Stomach (tissue), 9 donors: Measurements from ENCODE around the gene HECW1. TPM values are rescaled to one million over a fixed set of nuclear protein-coding genes. Genes with fewer than 3 reads are reported as not detected.

Experiments
- DNase-seq, 2 donors: peaks; one replicate each; pipeline versions ENCODE4 v3.0.0 to v3.0.0-alpha.2; 2013 to 2019
- H3K27ac ChIP-seq, 5 donors: fragments of 200-600 bp in 4 of 5; sonication (generic) in 4 of 5; one replicate each; pipeline ENCODE4 v1.5.1; 2013 to 2019; ENCODE audit warnings: mild to moderate bottlenecking in 1 of 5, moderate library complexity in 1 of 5
- H3K27me3 ChIP-seq, 3 donors: fragments of 200-600 bp; sonication (generic); one replicate each; pipeline ENCODE4 v1.5.1; 2017 to 2019; ENCODE audit warnings: mixed run types in 1 of 3
- H3K36me3 ChIP-seq, 4 donors: fragments of 200-600 bp; sonication (generic); 1 replicate in 3 of 4; 2 replicates in 1 of 4; pipeline ENCODE4 v1.5.1; 2016 to 2019
- H3K4me1 ChIP-seq, 4 donors: fragments of 200-600 bp; sonication (generic); one replicate each; pipeline ENCODE4 v1.5.1; 2016 to 2019
- H3K4me3 ChIP-seq, 4 donors: fragments of 200-600 bp; sonication (generic) in 3 of 4; one replicate each; pipeline ENCODE4 v1.5.1; 2016 to 2019; ENCODE audit warnings: mild to moderate bottlenecking in 1 of 4
- H3K9me3 ChIP-seq, 4 donors: fragments of 200-600 bp; sonication (generic); one replicate each; pipeline ENCODE4 v1.5.1; 2016 to 2019
- EP300 ChIP-seq: sonication (generic); formaldehyde crosslinking; IDR thresholded peaks from one replicate; pipeline ENCODE4 v1.6.1; 2017; ENCODE audit warnings: antibody characterized with exemption
- POLR2A ChIP-seq, 4 donors: fragments of 450-650 bp; IDR thresholded peaks; one replicate each; pipeline ENCODE4 v1.6.1; 2016; ENCODE audit warnings: antibody characterized with exemption in 4 of 4, control low read depth in 2 of 4, mild to moderate bottlenecking in 1 of 4, moderate library complexity in 1 of 4
- POLR2AphosphoS5 ChIP-seq, 3 donors: sonication (generic); formaldehyde crosslinking; IDR thresholded peaks; one replicate each; pipeline ENCODE4 v1.6.1; 2016; ENCODE audit warnings: antibody characterized with exemption in 3 of 3
- WGBS, 5 donors: extraction: QIAGEN DNeasy Blood & Tissue Kit in 3 of 5; methylation state at CpG; one replicate each; pipeline versions ENCODE4 v1.1.5 to v1.1.7; 2013 to 2018; 5-methylcytosine and 5-hydroxymethylcytosine counted together
- intact Hi-C: fragments of 100-400 bp; cut with DNase I; formaldehyde crosslinking; loops from one replicate; pipeline ENCODE4 v1.15.1; 2023; ENCODE audit warnings: low total_unique reads
- polyA plus RNA-seq, 3 donors: library from polyadenylated mRNA; stranded (reverse); fragments of 200-250 nt; gene quantifications; one replicate each; pipeline ENCODE4 v1.2.3, GENCODE V29; 2013
- total RNA-seq, 5 donors: library from RNA; depleted of rRNA; stranded (reverse); fragments of >200 nt; gene quantifications; one replicate each; pipeline versions ENCODE4 v1.1.0 to v1.2.3, GENCODE V29; 2014 to 2016
- TF ChIP-seq, protein P1 (sequence below), 7 experiments: fragments of 450-650 bp in 4 of 7; fragments of 200-600 bp in 3 of 7; sonication (generic) in 3 of 7; IDR thresholded peaks; one replicate each; pipeline ENCODE4 v1.5.1; 2016 to 2019; ENCODE audit warnings: antibody characterized with exemption in 7 of 7, control low read depth in 2 of 7, mild to moderate bottlenecking in 1 of 7
- donor health status: healthy with polysubstance abuse.
- donor health status: Bipolar disorder and iron deficiency.
- donor health status: healthy.

Gene HECW1
- total and polyA plus RNA-seq, 8 donors, result 0.29 to 11.1 (median 1.4) TPM; not detected in 1

DNA sequence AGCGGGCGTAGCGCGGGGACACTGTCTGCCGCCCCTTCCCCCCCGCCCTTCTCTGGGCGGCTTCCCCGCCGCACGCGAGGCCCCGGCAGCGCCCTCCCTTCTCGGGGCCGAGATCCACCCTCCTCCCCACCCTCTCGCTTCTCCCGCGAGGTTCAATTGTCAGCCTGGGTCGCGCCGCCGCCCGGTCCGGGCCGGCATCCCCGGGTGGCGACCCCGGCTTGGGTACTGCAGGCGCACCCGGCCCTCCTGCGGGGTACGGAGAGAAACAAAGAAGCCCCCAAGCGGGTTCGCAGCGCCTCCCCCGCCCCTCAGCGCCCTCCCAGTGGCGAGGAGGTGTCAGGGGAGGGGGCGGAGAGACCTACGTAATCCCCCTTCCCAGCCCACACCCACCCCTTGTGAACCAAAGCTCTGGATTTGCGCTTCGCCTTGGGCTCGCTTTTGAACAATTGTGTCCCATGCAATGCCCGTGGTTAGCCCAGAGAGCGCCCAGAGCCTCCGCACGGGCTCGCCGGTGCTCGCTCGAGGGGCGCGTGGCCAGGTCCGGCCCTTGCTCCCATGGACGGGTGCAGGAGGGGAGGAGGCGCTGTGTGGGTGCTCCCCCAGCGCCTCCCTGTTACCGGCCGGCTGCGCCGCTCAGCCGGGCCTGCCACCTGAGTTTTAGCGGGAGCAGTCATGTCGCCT, 634 bp downstream of the HECW1 start:
- no peaks in the 10 kb centered on the region for H3K36me3 ChIP-seq
- H3K9me3 ChIP-seq, result no peaks in the 10 kb centered on the region
- no peak overlapping the region for H3K27ac ChIP-seq
- no peak for TF ChIP-seq EP300
- no peak for TF ChIP-seq POLR2AphosphoS5 (IDR thresholded peaks at IDR 0.05)
- TF ChIP-seq, protein P1, sequence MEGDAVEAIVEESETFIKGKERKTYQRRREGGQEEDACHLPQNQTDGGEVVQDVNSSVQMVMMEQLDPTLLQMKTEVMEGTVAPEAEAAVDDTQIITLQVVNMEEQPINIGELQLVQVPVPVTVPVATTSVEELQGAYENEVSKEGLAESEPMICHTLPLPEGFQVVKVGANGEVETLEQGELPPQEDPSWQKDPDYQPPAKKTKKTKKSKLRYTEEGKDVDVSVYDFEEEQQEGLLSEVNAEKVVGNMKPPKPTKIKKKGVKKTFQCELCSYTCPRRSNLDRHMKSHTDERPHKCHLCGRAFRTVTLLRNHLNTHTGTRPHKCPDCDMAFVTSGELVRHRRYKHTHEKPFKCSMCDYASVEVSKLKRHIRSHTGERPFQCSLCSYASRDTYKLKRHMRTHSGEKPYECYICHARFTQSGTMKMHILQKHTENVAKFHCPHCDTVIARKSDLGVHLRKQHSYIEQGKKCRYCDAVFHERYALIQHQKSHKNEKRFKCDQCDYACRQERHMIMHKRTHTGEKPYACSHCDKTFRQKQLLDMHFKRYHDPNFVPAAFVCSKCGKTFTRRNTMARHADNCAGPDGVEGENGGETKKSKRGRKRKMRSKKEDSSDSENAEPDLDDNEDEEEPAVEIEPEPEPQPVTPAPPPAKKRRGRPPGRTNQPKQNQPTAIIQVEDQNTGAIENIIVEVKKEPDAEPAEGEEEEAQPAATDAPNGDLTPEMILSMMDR (IDR thresholded peaks at IDR 0.05), result no peak
- no peak for TF ChIP-seq POLR2A (IDR thresholded peaks at IDR 0.05)
- WGBS, 5 donors, result 0 to 2% (median 1%) methylated on average over 13 to 64 of the region's 64 CpGs
- peak overlapping the region; percentile 33 to 53 (median 36) for H3K4me3 ChIP-seq
- H3K27me3 ChIP-seq, result peaks cover 15 to 83% (median 47%) of the 10 kb centered on the region in 3 donors
- intact Hi-C loops, result loop anchor here (10.0 kb wide), 1 partner anchor 168 kb away; no protein-coding TSS in a partner anchor
- DNase-seq, result peak in 1 of 2 donors; percentile 86
- H3K4me1 ChIP-seq, result peaks cover 13 to 29% (median 25%) of the 10 kb centered on the region in 4 donors

DNA sequence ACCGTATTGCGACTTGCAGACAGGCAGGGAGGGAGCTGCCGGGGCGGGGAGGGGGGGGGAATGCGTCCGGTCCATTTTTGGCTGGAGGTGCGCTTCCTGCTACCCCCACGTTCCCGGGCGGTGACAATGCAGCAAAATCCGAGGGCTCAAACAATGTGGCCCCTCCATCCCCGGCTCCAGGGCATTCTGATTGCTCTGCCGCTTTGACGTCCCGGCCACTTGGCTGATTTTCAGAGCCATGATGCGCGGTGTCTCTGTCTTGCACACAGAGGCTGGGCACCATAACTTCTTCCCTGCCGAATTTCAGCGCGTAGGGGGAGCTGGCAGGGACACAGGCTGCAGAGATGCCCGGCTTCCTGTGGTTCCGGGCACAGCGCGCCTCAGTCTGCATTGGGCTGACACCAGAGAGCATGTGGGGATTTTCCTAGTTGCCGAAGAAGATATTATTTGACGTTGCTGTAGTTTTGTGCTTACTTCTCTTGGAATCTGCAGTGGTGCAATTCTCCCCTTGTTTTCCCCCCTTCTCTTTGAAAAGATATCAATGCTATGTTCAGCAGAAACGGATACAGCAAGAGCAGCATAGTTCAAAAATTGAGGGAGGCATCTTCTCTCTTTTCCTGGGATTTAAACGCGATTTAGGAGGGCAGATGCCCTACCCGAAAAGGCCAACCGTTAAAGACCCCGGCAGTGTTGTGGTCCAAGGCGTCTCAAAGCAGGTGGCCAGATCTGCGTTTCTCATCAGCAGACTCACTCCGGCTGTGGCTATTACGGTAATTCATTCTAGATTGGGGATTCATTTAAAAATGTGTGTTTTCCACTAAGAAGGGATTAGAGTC, 1.4 kb downstream of the HECW1 start:
- Histone ChIP-seq H3K27me3 (peaks cover 15 to 84% (median 47%) of the 10 kb centered on the region in 3 donors), H3K4me1 (peaks cover 13 to 29% (median 25%) of the 10 kb centered on the region in 4 donors), H3K36me3 (no peaks in the 10 kb centered on the region), H3K9me3 (no peaks in the 10 kb centered on the region), H3K27ac (no peak overlapping the region), H3K4me3 (peak overlapping the region; percentile 33 to 53 (median 36))
- peak in 1 of 2 donors; percentile 18 for DNase-seq
- intact Hi-C loops, result loop anchor here (10.0 kb wide), 1 partner anchor 169 kb away; no protein-coding TSS in a partner anchor
- WGBS, 5 donors, result 8 to 18% (median 10%) methylated on average over 20 to 36 of the region's 36 CpGs
- TF ChIP-seq POLR2AphosphoS5 (IDR thresholded peaks at IDR 0.05) (no peak), EP300 (no peak), POLR2A (IDR thresholded peaks at IDR 0.05) (no peak)
- TF ChIP-seq, protein P1 (IDR thresholded peaks at IDR 0.05), result no peak

DNA sequence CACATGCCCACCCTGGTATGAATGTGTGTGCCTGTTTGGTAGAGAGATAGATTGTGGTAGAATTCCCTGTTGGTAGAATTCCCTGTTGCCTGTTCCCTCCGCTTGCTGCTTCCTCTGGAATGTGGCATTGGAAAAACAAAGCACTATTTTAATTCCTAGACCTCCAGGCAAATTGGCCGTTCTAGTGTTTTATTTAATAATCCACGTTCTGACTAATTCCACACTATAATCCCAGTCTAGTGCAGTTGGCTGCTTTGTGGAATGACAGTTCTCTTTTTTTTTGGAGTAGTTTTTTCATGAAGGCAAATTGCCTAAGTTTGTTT, 2.0 kb downstream of the HECW1 start:
- H3K27me3 ChIP-seq, result peaks cover 15 to 89% (median 47%) of the 10 kb centered on the region in 3 donors
- intact Hi-C loops, result loop anchor here (10.0 kb wide), 1 partner anchor 170 kb away; no protein-coding TSS in a partner anchor
- no peak overlapping the region for H3K4me3 ChIP-seq
- TF ChIP-seq POLR2AphosphoS5 (IDR thresholded peaks at IDR 0.05), result no peak
- TF ChIP-seq, protein P1 (IDR thresholded peaks at IDR 0.05), result no peak
- TF ChIP-seq EP300, result no peak
- no peak for TF ChIP-seq POLR2A (IDR thresholded peaks at IDR 0.05)
- DNase-seq, result no peak
- H3K36me3 ChIP-seq, result no peaks in the 10 kb centered on the region
- H3K4me1 ChIP-seq, result peaks cover 13 to 29% (median 25%) of the 10 kb centered on the region in 4 donors
- H3K9me3 ChIP-seq, result no peaks in the 10 kb centered on the region
- WGBS, 5 donors, result 18 to 39% (median 29%) methylated on average over 3 of the region's 3 CpGs
- no peak overlapping the region for H3K27ac ChIP-seq

DNA sequence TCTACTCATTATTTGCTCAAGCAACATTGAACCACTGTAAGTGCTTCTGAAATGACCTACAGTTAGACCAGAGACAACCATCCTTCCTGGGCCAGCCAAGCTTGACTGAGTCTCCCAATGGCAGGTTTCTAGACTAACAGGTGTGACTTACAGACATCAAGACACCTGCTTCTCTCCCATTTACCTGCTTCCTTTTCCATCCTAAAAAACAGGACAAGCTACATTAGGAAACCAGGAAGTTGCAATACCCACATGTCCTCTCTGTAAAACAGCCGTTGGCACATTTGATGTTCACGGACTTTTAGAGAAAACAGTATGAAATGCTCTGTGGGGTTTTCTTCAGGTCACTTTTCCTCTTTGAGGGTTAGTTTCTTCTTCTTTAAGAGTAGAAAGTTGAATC, 4.0 kb downstream of the HECW1 start:
- 84 to 94% (median 90%) methylated on average over 2 of the region's 2 CpGs for WGBS, 5 donors
- no peak for DNase-seq
- no peak overlapping the region for H3K27ac ChIP-seq

More for the DNA sequence above, 4.0 kb downstream of the HECW1 start:
- Histone ChIP-seq H3K4me1 (peaks cover 13 to 29% (median 24%) of the 10 kb centered on the region in 4 donors), H3K4me3 (no peak overlapping the region), H3K9me3 (no peaks in the 10 kb centered on the region), H3K27me3 (peaks cover 15 to 86% (median 41%) of the 10 kb centered on the region in 3 donors), H3K36me3 (no peaks in the 10 kb centered on the region)
- intact Hi-C loops, result loop anchor here (10.0 kb wide), 1 partner anchor 172 kb away; no protein-coding TSS in a partner anchor
- TF ChIP-seq, protein P1 (IDR thresholded peaks at IDR 0.05), result no peak
- TF ChIP-seq EP300, result no peak
- TF ChIP-seq POLR2A (IDR thresholded peaks at IDR 0.05), result no peak
- TF ChIP-seq POLR2AphosphoS5 (IDR thresholded peaks at IDR 0.05), result no peak
